ENCODE measurements around the gene CCDC24. TPM values are rescaled to one million over a fixed set of nuclear protein-coding genes. Genes with fewer than 3 reads are reported as not detected.

The CCDC24 gene
- polyA plus RNA-seq, 3 donors: 1.1 to 3.0 (median 1.9) TPM

- Mint-ChIP-seq H3K27me3 (ENCODE audit: low read depth in 3 of 3) (peaks cover 0 to 6% (median 5%) of the 10 kb centered on the region in 3 donors), H3K4me1 (no peaks in the 10 kb centered on the region), H3K27ac (no peak overlapping the region), H3K9me3 (no peaks in the 10 kb centered on the region), H3K4me3 (no peak overlapping the region), H3K36me3 (no peaks in the 10 kb centered on the region)
- Histone ChIP-seq H3K9me3 (replicated peaks in 1 of 2; ENCODE audit: control insufficient read depth in 1 of 2, insufficient read depth in 1 of 2, low read length in 2 of 2) (no peaks in the 10 kb centered on the region), H3K4me3 (replicated peaks in 1 of 3; ENCODE audit: low read depth in 2 of 3, low read length in 3 of 3) (no peak overlapping the region), H4K20me1 (ENCODE audit: insufficient read depth, low read length) (no peaks in the 10 kb centered on the region), H3K9ac (ENCODE audit: insufficient read depth, low read length, poor library complexity, severe bottlenecking) (no peak overlapping the region), H3K27me3 (ENCODE audit: control insufficient read depth in 2 of 2, insufficient read depth in 2 of 2, low read length in 2 of 2) (no peaks in the 10 kb centered on the region), H3K36me3 (replicated peaks in 1 of 2; ENCODE audit: control insufficient read depth in 1 of 2, insufficient read depth in 2 of 2, low read length in 2 of 2) (no peaks in the 10 kb centered on the region), H3K27ac (ENCODE audit: low read depth in 1 of 2, low read length in 2 of 2) (no peak overlapping the region), H3K4me2 (replicated peaks; ENCODE audit: extremely low read depth, low read length, poor library complexity, severe bottlenecking) (no peak overlapping the region), H2AFZ (ENCODE audit: insufficient read depth, low read depth, low read length, poor library complexity, severe bottlenecking) (no peak overlapping the region), H3K79me2 (ENCODE audit: insufficient read depth, low read length) (no peaks in the 10 kb centered on the region), H3K4me1 (ENCODE audit: control insufficient read depth in 1 of 2, insufficient read depth in 2 of 2, low read length in 2 of 2) (no peaks in the 10 kb centered on the region)
- TF ChIP-seq CTCF (IDR thresholded peaks at IDR 0.05): no peak
- intact Hi-C loops (cut with micrococcal nuclease): no loop called here
- WGBS (ENCODE audit: insufficient coverage): 95% methylated on average over 6 of the region's 8 CpGs
- no peak for DNase-seq
Observed at GRCh38 chr1:44000122-44000665, 8.8 kb downstream of the CCDC24 start.

GRCh38 chr1:44002165-44002564 is 10.8 kb downstream of the CCDC24 start:
- no peaks in the 10 kb centered on the region for H3K4me1 Mint-ChIP-seq
- H3K9me3 Mint-ChIP-seq: no peaks in the 10 kb centered on the region
- no peak overlapping the region for H3K4me3 Mint-ChIP-seq
- H2AFZ ChIP-seq (ENCODE audit: insufficient read depth, low read depth, low read length, poor library complexity, severe bottlenecking): no peak overlapping the region
- no peak overlapping the region for H3K27ac Mint-ChIP-seq
- no peak for TF ChIP-seq CTCF (IDR thresholded peaks at IDR 0.05)
- peaks cover 2 to 8% (median 5%) of the 10 kb centered on the region in 3 donors for H3K27me3 Mint-ChIP-seq (ENCODE audit: low read depth in 3 of 3)
- no peak overlapping the region for H3K27ac ChIP-seq (ENCODE audit: low read depth in 1 of 2, low read length in 2 of 2)
- no peaks in the 10 kb centered on the region for H3K36me3 Mint-ChIP-seq
- H3K4me2 ChIP-seq (replicated peaks; ENCODE audit: extremely low read depth, low read length, poor library complexity, severe bottlenecking): no peak overlapping the region
- no peaks in the 10 kb centered on the region for H3K9me3 ChIP-seq (replicated peaks in 1 of 2; ENCODE audit: control insufficient read depth in 1 of 2, insufficient read depth in 1 of 2, low read length in 2 of 2)
- WGBS (ENCODE audit: insufficient coverage): 86% methylated on average over 5 of the region's 8 CpGs
- H3K27me3 ChIP-seq (ENCODE audit: control insufficient read depth in 2 of 2, insufficient read depth in 2 of 2, low read length in 2 of 2): no peaks in the 10 kb centered on the region
- H3K36me3 ChIP-seq (replicated peaks in 1 of 2; ENCODE audit: control insufficient read depth in 1 of 2, insufficient read depth in 2 of 2, low read length in 2 of 2): no peaks in the 10 kb centered on the region
- H3K9ac ChIP-seq (ENCODE audit: insufficient read depth, low read length, poor library complexity, severe bottlenecking): no peak overlapping the region
- no peaks in the 10 kb centered on the region for H3K79me2 ChIP-seq (ENCODE audit: insufficient read depth, low read length)
- H3K4me1 ChIP-seq (ENCODE audit: control insufficient read depth in 1 of 2, insufficient read depth in 2 of 2, low read length in 2 of 2): no peaks in the 10 kb centered on the region
- DNase-seq: no peak
- no peak overlapping the region for H3K4me3 ChIP-seq (replicated peaks in 1 of 3; ENCODE audit: low read depth in 2 of 3, low read length in 3 of 3)
- intact Hi-C loops (cut with micrococcal nuclease): no loop called here
- H4K20me1 ChIP-seq (ENCODE audit: insufficient read depth, low read length): no peaks in the 10 kb centered on the region

All from CD14-positive monocyte (primary cell).